IPS-11a (cell line): ENCODE measurements around the gene LAMP1.
A peak's percentile ranks its signal among the peaks of the same experiment; 100 is the strongest.
"Not testable (repeated sequence)": the region's sequence is repeated elsewhere in the genome, so short reads cannot be mapped to it uniquely, and the experiment has no call there.

ENCODE experiments used
- H3K4me3 ChIP-seq: one replicate; pipeline ENCODE4 v1.5.1; 2013; ENCODE audit warnings: low read depth, low read length, control low read depth

Gene LAMP1

DNA sequence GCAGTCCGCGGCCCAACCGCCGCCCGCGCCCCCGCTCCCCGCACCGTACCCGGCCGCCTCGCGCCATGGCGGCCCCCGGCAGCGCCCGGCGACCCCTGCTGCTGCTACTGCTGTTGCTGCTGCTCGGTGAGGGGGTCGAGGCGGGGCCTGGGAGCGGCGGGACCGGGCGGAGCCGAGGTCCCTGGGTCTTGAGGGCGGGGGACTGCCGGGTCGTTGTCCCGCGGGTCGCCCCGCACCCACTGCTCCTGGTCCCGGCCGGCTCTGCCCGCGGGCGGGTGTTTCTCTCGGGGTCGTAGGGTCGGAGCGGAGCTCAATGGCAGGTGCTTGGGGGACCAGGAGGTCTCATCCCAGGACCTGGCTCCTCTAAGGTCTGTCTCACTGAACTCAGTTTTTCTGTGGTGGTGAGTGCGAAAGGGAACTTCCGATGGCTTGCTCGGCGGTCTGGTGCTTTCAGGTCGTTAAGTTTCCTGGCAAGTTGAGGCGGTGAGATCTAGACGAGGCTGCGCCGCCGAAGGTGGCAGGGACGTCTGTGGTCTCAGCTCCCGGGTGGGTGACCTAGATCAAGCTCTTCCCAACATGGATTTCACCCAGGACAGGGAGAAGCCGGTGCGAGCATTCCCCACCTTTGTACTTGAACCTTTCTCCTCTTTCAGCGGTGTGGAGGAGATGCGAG lies 467 bp downstream of the LAMP1 start:
- peak overlapping the region; percentile 95 for H3K4me3 ChIP-seq

DNA sequence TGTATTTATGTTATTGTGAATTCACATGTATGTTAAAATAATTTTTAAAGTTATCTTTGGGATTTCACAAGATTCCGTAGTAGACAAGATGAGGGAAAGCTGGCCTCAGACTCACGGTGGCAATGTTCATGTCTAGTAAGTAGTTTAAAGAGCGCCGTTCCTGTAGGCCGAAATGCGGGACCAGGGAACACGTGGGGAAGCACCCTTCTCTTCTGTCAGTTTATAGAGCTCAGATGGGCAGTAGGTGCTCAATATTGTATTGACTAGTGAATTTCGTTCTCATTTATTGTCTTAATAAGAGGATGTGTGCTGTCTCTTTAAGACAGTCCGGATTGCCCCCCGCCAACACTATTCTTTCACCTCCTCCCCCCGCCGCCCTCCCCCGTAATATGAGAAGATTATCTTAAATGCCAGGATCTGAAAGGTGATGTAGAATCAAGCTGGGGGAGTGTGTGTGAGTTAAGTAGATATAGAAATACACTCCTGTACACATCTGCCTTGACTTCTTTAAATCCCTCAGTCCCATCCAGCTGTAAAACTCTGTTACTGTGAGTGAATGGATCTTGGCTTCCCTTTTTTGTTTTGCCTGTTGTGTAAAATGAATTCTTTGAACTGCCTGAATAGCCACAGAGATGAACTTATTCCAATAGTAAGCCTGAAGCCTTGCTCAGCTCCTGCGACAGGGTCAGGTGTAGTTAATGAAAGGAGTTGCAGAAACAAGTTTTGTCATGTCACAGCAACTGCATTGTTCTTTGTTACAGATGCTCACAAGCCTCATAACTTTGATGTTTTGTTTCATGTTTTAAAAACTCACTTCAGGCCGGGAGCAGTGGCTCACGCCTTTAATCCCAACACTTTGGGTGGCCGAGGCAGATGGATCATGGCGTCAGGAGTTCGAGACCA lies 1.3 kb downstream of the LAMP1 start:
- H3K4me3 ChIP-seq, result peak overlapping the region; percentile 95

DNA sequence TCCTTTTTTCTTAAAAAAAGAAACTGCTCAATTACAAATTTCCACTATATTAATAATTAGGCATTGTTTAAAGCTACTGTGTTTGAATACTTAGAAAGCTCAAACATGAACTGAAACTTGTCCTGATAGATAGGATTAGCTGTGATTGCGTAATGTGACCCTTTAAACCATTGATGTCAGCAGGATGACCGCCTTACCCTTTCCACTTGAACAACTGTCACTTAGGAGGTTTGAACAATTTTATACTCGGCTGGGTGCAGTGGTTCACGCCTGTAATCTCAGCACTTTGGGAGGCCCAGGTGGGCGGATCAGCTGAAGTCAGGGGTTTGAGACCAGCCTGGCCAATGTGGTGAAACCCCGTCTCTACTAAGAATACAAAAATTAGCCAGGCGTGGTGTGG lies 2.9 kb downstream of the LAMP1 start:
- no peak overlapping the region for H3K4me3 ChIP-seq

DNA sequence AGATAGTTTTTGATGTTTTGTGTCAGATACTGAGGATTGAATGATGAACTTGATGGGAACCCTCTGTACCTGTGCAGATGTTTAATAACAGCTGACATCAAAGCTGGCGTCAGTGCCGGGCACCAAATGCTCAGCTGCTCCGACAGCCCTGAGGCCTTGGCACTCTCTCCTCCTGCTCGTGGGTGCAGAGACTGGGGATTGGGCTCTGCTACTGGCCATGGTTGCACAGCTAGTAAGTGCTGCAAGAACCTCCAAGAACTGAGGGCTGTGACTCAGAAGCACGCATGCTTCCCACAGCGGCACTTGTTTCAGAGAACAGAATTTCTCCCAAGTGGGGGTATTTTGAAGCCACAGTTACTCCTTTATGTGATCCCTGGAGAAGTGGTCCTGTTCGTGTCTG lies 5.9 kb downstream of the LAMP1 start:
- H3K4me3 ChIP-seq, result no peak overlapping the region

DNA sequence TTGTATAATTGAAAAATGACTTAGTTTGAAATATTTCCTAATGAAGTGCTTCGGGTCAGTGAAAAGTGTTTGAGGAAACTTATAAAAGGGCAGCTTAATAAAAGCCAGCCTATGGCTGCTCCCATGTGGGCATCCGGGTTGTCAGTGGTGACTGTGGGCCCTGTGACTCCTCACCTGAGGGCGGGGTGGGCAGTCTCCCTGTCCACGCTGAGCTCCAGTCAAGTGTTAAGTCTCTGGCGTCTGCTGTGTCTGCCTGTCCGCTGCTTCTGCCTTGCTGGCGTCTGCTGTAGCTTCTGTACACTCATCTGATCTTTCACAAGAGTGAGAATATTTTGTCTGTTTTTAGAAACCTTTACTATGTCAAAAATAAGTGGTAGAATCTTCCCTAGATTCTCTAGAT lies 7.1 kb downstream of the LAMP1 start:
- no peak overlapping the region for H3K4me3 ChIP-seq

DNA sequence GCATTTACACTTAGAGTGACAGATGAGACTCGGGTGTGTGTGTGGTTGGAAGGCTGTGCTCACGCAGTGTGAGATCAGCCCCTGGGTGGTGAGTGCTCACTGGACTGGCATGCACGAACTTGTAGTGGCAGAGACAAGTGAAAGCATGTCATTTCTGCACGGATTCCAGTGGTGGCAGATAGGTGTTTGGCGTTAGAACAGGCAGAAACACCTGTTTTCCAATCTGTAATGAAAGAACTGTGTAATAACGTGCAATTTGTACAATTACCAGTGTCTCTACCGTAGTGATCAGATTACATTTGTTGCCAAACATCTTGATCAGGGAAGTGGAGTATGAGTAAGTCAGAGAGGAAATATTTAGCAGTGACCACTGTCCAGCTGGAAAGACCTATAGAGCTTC lies 8.2 kb downstream of the LAMP1 start:
- H3K4me3 ChIP-seq, result no peak overlapping the region

DNA sequence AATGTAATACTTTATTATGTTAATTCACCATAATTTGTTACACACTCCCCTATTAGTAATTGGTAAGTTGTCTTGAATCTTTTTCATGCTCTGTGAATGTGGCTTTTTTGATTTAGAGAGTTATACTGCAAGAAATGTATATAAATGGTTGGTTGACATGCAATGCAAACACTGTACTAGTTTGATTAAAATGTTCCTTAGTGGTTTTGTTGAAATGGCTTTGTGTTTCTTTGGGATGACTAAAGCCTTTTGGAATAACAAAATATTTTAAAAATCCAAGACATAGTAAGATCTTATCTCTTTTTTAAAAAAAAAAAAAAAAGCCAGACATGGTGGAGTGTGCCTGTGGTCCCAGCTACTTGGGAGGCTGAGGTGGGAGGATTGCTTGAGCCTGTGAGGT lies 10.5 kb downstream of the LAMP1 start:
- H3K4me3 ChIP-seq, result no peak overlapping the region

DNA sequence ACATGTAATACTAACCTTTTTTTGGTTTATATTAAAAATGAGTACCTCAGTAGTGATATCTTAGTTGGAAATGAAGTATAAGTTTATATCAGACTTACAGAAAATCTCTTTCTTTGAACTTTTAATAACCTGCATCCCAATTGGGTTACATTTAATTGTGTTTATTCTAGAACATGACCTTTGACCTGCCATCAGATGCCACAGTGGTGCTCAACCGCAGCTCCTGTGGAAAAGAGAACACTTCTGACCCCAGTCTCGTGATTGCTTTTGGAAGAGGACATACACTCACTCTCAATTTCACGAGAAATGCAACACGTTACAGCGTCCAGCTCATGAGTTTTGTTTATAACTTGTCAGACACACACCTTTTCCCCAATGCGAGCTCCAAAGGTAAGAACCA lies 12.4 kb downstream of the LAMP1 start:
- no peak overlapping the region for H3K4me3 ChIP-seq

DNA sequence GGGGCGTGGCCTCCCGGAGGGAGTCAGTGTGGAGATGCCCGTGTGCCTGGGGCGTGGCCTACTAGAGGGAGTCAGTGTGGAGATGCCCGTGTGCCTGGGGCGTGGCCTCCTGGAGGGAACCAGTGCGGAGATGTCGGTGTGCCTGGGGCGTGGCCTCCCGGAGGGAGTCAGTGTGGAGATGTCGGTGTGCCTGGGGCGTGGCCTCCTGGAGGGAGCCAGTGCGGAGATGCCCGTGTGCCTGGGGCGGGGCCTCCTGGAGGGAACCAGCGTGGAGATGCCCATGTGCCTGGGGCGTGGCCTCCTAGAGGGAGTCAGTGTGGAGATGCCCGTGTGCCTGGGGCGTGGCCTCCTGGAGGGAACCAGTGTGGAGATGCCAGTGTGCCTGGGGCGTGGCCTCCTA lies 17.1 kb downstream of the LAMP1 start:
- not testable (repeated sequence) for H3K4me3 ChIP-seq

DNA sequence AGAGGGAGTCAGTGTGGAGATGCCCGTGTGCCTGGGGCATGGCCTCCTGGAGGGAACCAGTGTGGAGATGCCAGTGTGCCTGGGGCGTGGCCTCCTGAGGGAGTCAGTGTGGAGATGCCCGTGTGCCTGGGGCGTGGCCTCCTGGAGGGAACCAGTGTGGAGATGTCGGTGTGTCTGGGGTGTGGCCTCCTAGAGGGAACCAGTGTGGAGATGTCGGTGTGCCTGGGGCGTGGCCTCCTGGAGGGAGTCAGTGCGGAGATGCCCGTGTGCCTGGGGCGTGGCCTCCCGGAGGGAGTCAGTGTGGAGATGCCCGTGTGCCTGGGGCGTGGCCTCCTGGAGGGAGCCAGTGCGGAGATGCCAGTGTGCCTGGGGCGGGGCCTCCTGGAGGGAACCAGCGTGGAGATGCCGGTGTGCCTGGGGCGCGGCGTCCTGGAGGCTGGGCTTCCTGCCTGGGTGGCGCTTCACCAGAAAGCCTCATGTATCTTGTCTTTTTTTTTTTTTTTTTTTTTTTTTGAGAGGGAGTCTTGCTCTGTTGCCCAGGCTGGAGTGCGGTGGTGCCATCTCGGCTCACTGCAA lies 17.9 kb downstream of the LAMP1 start:
- H3K4me3 ChIP-seq, result not testable (repeated sequence)

DNA sequence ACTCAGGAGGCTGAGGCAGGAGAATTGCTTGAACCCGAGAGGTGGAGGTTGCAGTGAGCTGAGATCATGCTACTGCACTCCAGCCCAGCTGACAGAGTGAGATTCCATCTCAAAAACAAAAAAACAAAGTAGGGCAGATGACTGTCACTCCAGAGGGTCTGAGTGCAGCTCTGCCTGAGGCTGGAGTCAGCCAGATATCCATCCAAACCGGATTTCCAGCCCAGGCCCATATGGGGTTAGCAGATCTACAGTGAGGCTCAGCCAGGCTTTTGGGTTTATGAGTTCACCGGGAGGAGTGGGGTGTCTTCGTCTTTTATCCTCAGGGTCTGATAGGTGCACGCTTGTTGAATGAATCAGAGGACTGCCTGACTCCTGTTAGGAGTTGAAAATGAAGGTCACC lies 19.0 kb downstream of the LAMP1 start:
- no peak overlapping the region for H3K4me3 ChIP-seq

DNA sequence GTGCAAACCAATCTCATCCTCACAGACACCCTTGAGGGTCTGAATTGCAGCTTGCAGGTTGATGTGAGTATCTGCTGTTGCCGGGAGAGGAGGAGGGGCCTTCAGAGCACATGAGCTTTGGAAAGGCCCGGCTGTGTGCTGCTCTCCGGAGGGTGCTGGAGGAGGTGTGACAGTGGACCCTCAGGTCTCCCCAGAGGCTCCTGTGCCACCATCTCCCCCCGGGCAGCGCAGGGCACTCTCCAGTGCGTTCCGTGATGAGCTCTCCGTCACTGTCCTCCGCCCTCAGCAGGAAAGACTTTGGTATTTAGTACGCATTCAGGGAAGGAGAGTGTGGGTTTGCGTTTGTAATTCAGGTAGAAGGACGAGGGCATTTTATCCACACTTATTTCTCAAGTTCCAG lies 20.0 kb downstream of the LAMP1 start:
- no peak overlapping the region for H3K4me3 ChIP-seq

DNA sequence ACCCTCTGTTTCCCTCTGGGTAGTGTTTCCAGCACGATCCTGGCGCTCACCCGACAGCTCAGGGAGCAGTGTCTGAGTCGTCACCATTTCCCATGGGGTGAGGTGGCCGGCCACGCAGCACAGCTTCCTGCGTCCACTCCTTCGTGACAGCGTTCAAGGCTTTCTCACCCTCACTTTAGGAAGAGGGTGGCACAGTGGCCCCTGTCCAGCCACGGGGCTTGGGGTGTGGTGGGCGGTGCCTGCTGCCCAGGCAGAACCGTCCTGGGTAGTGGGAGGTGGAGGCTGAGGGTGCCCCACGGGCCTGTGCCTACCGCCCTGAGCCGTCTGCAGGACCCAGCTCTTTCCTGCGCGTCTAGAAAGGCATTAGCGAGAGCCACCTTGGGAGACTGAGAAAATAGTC lies 21.9 kb downstream of the LAMP1 start:
- no peak overlapping the region for H3K4me3 ChIP-seq

DNA sequence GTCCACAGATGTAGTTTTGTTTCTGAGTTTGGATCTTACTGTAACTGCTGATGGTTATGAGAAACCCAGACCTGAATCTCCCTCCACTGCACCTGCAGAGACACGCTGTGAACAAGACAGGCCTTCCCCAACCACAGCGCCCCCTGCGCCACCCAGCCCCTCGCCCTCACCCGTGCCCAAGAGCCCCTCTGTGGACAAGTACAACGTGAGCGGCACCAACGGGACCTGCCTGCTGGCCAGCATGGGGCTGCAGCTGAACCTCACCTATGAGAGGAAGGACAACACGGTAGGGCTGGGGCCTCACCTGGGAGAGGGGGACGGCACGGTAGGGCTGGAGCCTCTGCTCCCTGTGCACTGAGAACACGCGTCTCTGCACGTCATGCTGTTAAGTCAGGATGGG lies 22.3 kb downstream of the LAMP1 start:
- no peak overlapping the region for H3K4me3 ChIP-seq

DNA sequence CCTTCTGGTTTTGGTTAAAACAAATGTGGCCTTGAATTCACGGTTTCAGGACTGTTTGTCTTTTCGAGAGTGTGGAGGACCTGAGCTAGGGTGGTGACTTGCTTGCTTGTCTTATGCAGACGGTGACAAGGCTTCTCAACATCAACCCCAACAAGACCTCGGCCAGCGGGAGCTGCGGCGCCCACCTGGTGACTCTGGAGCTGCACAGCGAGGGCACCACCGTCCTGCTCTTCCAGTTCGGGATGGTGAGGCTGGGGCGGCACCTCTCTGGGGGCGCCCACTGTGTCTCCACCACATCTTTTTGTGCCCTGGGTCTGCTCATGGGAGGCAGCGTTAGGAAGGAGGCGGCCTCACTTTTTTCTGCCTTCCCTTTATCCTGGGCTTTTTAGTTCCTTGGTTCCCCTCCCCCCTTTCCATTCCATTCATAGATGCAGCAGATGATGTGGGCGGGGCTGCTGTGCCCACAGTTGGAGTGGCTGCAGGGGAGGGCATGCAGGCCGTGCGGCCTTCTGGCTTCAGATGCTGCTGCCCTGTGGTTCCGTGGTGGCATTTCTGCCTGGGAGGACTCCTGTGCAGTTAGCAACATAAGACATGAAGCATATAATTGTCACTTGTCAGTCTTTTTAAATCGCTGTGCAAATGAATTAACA lies 23.3 kb downstream of the LAMP1 start:
- no peak overlapping the region for H3K4me3 ChIP-seq

DNA sequence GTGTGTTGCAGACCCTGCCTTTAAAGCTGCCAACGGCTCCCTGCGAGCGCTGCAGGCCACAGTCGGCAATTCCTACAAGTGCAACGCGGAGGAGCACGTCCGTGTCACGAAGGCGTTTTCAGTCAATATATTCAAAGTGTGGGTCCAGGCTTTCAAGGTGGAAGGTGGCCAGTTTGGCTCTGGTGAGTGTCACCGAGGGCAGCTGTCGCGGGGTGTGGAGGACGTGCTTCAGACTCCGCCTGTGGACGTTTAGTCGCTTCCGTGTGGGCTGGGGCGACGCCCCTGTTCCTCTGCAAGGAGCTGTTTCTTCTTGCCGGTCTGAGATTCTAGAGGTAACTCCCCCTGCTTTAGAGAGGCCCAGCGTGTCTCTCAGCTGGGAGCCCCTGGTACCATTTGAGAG lies 24.5 kb downstream of the LAMP1 start:
- no peak overlapping the region for H3K4me3 ChIP-seq

DNA sequence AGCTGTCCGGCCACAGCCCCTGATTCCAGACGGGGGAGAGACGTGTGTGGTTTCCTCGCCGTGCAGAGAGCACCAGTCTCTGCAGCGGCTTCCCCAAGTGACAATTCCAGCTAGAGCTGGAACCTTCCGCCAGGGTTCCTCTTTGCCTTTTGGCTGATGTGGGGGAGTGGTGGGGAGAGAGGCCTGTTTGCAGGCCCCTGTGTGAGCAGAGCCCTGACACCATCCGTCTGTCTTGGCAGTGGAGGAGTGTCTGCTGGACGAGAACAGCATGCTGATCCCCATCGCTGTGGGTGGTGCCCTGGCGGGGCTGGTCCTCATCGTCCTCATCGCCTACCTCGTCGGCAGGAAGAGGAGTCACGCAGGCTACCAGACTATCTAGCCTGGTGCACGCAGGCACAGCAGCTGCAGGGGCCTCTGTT lies 25.0 kb downstream of the LAMP1 start:
- H3K4me3 ChIP-seq, result no peak overlapping the region

DNA sequence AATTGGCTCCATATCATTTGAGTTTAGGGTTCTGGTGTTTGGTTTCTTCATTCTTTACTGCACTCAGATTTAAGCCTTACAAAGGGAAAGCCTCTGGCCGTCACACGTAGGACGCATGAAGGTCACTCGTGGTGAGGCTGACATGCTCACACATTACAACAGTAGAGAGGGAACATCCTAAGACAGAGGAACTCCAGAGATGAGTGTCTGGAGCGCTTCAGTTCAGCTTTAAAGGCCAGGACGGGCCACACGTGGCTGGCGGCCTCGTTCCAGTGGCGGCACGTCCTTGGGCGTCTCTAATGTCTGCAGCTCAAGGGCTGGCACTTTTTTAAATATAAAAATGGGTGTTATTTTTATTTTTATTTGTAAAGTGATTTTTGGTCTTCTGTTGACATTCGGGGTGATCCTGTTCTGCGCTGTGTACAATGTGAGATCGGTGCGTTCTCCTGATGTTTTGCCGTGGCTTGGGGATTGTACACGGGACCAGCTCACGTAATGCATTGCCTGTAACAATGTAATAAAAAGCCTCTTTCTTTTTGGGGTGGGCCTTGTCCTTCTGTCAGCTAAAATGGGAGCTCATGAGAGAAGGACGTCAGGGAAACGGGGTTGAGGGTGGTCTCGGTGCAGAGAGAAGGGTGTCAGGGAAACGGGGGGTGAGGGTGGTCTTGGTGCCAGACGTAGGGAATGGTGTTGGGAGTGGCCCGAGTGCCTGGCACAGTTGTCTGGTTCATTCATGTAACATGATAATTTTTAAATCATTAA lies 26.0 kb downstream of the LAMP1 start:
- H3K4me3 ChIP-seq, result no peak overlapping the region

DNA sequence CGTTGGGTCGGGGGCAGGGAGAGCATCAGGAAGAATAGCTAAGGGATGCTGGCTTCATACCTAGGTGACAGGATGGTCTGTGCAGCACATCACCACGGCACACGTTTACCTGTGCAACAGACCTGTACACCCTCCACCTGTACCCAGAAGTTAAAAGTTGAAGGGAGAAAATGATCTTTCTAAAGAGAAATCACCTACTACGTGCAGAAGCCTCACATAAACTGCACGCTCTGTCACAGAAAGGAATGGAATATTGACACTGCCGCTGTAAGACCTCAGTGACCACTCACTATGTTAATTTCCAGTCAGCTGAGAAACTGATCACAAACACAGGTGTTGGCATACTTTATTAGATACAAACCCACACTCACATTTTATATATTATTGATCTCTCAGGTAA lies 26.8 kb downstream of the LAMP1 start:
- no peak overlapping the region for H3K4me3 ChIP-seq

DNA sequence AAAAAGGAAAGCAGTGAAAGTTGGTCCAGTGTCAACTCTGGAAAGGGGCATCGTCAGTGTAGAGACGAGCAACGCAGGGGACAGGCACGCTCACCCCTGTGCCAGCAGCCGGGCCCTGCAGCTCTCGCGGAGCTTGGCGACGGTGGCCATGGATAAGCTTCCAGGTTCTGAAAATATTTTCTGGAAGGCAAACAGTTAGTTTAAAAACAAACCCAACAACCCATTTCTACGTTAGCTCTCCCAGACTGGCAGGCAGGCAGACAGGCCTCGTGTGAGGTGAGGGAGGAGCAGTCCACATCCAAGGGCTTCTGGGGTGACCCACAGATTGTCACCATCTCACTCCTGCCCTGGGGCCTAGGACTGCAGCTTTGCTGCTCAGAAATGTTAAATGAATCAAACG lies 27.4 kb downstream of the LAMP1 start:
- H3K4me3 ChIP-seq, result no peak overlapping the region

DNA sequence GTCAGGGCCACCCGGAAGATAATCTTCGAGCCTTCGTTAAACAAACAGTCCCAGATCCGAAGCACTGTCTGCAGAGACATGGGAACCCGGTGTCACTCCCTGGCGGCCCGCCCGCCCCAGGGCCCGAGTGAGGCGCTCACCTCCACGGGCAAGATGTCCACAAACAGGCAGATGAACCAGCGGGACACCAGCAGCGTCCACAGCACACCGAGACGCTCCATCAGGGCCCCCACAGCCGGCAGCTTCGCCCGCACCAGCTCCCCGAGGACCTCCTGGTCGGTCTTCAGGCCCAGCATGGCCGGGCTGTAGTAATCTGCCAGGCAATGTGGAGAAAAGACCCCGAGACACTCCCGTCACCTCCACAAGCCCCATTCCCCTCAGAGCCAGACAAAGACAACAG lies 28.7 kb downstream of the LAMP1 start:
- H3K4me3 ChIP-seq, result no peak overlapping the region
